CD14-positive monocyte (primary cell): ENCODE measurements around the gene PKD1. TPM values are rescaled to one million over a fixed set of nuclear protein-coding genes. Genes with fewer than 3 reads are reported as not detected.
A peak's percentile ranks its signal among the peaks of the same experiment; 100 is the strongest.

Source experiments
- DNase-seq, 3 donors: peaks; one replicate each; pipeline ENCODE4 v3.0.0-alpha.2; 2011 to 2022
- H2AFZ ChIP-seq: 2 replicates; pipeline ENCODE4 v1.6.0; 2012; ENCODE audit warnings: mild to moderate bottlenecking, low read depth, low read length, inconsistent platforms; ENCODE audit not compliant: insufficient read depth, poor library complexity, severe bottlenecking
- H3K27ac ChIP-seq, 2 donors: 1 replicate in 1 of 2; 2 replicates in 1 of 2; pipeline ENCODE4 v1.5.1; 2012 to 2013; ENCODE audit warnings: low read length in 2 of 2, control low read depth in 1 of 2, inconsistent platforms in 1 of 2, low read depth in 1 of 2, mild to moderate bottlenecking in 1 of 2
- H3K27me3 ChIP-seq, 2 donors: one replicate each; pipeline versions ENCODE4 v1.6.0 to v1.6.1; 2011 to 2013; ENCODE audit warnings: low read length in 2 of 2; ENCODE audit not compliant: control insufficient read depth in 2 of 2, insufficient read depth in 2 of 2
- H3K36me3 ChIP-seq, 2 donors: replicated peaks in 1 of 2; 1 replicate in 1 of 2; 2 replicates in 1 of 2; pipeline versions ENCODE4 v1.5.1 to v1.6.1; 2012 to 2013; ENCODE audit warnings: low read length in 2 of 2, control low read depth in 1 of 2, inconsistent platforms in 1 of 2, mild to moderate bottlenecking in 1 of 2; ENCODE audit not compliant: insufficient read depth in 2 of 2, control insufficient read depth in 1 of 2
- H3K4me1 ChIP-seq, 2 donors: 1 replicate in 1 of 2; 2 replicates in 1 of 2; pipeline versions ENCODE4 v1.5.1 to v1.6.1; 2012 to 2013; ENCODE audit warnings: low read length in 2 of 2, control low read depth in 1 of 2, inconsistent platforms in 1 of 2, mild to moderate bottlenecking in 1 of 2, moderate library complexity in 1 of 2; ENCODE audit not compliant: insufficient read depth in 2 of 2, control insufficient read depth in 1 of 2
- H3K4me2 ChIP-seq: replicated peaks from 2 replicates; pipeline ENCODE3; 2012; ENCODE audit warnings: low read length, moderate library complexity, mild to moderate bottlenecking; ENCODE audit not compliant: poor library complexity, severe bottlenecking; ENCODE audit errors: extremely low read depth
- H3K4me3 ChIP-seq, 3 experiments: fragments of 200-600 bp in 1 of 3; sonication (generic) in 1 of 3; replicated peaks in 1 of 3; 1 replicate in 2 of 3; 2 replicates in 1 of 3; pipeline ENCODE4 v1.5.1; 2011 to 2013; ENCODE audit warnings: low read length in 3 of 3, mild to moderate bottlenecking in 3 of 3, control low read depth in 2 of 3, low read depth in 2 of 3, inconsistent platforms in 1 of 3, moderate library complexity in 1 of 3
- H3K79me2 ChIP-seq: 2 replicates; pipeline ENCODE4 v1.6.0; 2012; ENCODE audit warnings: mild to moderate bottlenecking, control low read depth, inconsistent platforms, low read length, moderate library complexity; ENCODE audit not compliant: insufficient read depth
- H3K9ac ChIP-seq: 2 replicates; pipeline ENCODE4 v1.6.0; 2017; ENCODE audit warnings: low read length, mild to moderate bottlenecking; ENCODE audit not compliant: insufficient read depth, poor library complexity, severe bottlenecking
- H3K9me3 ChIP-seq, 2 donors: replicated peaks in 1 of 2; 1 replicate in 1 of 2; 2 replicates in 1 of 2; pipeline versions ENCODE4 v1.5.1 to v1.6.1; 2012 to 2013; ENCODE audit warnings: low read length in 2 of 2, control low read depth in 1 of 2; ENCODE audit not compliant: control insufficient read depth in 1 of 2, insufficient read depth in 1 of 2
- H4K20me1 ChIP-seq: 2 replicates; pipeline ENCODE4 v1.6.0; 2012; ENCODE audit warnings: mild to moderate bottlenecking, low read length, control low read depth, moderate library complexity; ENCODE audit not compliant: insufficient read depth
- H3K27ac Mint-ChIP-seq, 7 donors: one replicate each; pipeline ENCODE4 v1.8.0; 2020; ENCODE audit warnings: mild to moderate bottlenecking in 7 of 7, mixed read lengths in 7 of 7, moderate library complexity in 6 of 7, inconsistent platforms in 2 of 7
- H3K27me3 Mint-ChIP-seq, 3 donors: one replicate each; pipeline ENCODE4 v1.8.0; 2021 to 2022; ENCODE audit warnings: low read depth in 3 of 3, mild to moderate bottlenecking in 3 of 3, mixed read lengths in 3 of 3, moderate library complexity in 3 of 3, inconsistent platforms in 1 of 3
- H3K36me3 Mint-ChIP-seq, 2 donors: one replicate each; pipeline ENCODE4 v1.8.0; 2020; ENCODE audit warnings: mixed read lengths in 2 of 2, inconsistent platforms in 1 of 2, mild to moderate bottlenecking in 1 of 2
- H3K4me1 Mint-ChIP-seq: one replicate; pipeline ENCODE4 v1.8.0; 2020; ENCODE audit warnings: mild to moderate bottlenecking, mixed read lengths
- H3K4me3 Mint-ChIP-seq, 2 donors: one replicate each; pipeline ENCODE4 v1.8.0; 2020; ENCODE audit warnings: mild to moderate bottlenecking in 2 of 2, mixed read lengths in 2 of 2, moderate library complexity in 1 of 2
- H3K9me3 Mint-ChIP-seq, 7 donors: one replicate each; pipeline ENCODE4 v1.8.0; 2020 to 2022; ENCODE audit warnings: mixed read lengths in 7 of 7, mild to moderate bottlenecking in 6 of 7, moderate library complexity in 6 of 7, inconsistent platforms in 2 of 7
- CTCF ChIP-seq: fragments of 200-600 bp; IDR thresholded peaks from one replicate; pipeline ENCODE4 v1.8.0; 2022; ENCODE audit warnings: antibody characterized with exemption, mild to moderate bottlenecking
- WGBS: methylation state at CpG from one replicate; pipeline ENCODE4 v1.1.5; 2013; ENCODE audit warnings: missing lambda C conversion rate; ENCODE audit not compliant: insufficient coverage; 5-methylcytosine and 5-hydroxymethylcytosine counted together
- intact Hi-C, 2 donors: fragments of 100-400 bp; cut with micrococcal nuclease; formaldehyde crosslinking; loops; one replicate each; pipeline versions ENCODE4 v1.15.0 to v1.15.1; 2023
- polyA plus RNA-seq, 3 donors: library from polyadenylated mRNA; depleted of rRNA in 1 of 3; unstranded in 2 of 3; stranded (reverse) in 1 of 3; fragments of 300-500 nt in 2 of 3; fragments of >200 nt in 1 of 3; fragmentation: Illumina TruSeq in 2 of 3; gene quantifications; 1 replicate in 2 of 3; 2 replicates in 1 of 3; pipeline ENCODE4 v1.2.3, GENCODE V29; 2012 to 2021

Gene PKD1
- polyA plus RNA-seq, 3 donors = 0.22 to 53.8 (median 1.6) TPM

- intact Hi-C loops = loop anchor here (2.0 to 10.0 kb wide), 8 partner anchors 50 to 350 kb away; partner anchors contain the start of genes MLST8 (in 2 of the 2), ZNF598 (in 2 of the 2), MSRB1 (in 1 of the 2) and NTHL1 (in 1 of the 2)
- H3K4me3 Mint-ChIP-seq = peak overlapping the region; percentile 83 to 93
- DNase-seq = no peak
- Histone ChIP-seq H3K36me3 (peaks cover 3 to 9% of the 10 kb centered on the region in 2 donors), H3K79me2 (peaks cover 74% of the 10 kb centered on the region), H3K27me3 (peaks cover 0 to 10% of the 10 kb centered on the region in 2 donors), H3K9ac (peak overlapping the region; percentile 73), H3K4me3 (peak overlapping the region; percentile 86 to 97 (median 91)), H2AFZ (peak overlapping the region; percentile 77), H4K20me1 (peaks cover 91% of the 10 kb centered on the region), H3K4me2 (peak overlapping the region; percentile 89), H3K4me1 (peaks cover 40 to 55% of the 10 kb centered on the region in 2 donors), H3K9me3 (no peaks in the 10 kb centered on the region), H3K27ac (peak overlapping the region; percentile 62 to 86)
- peaks cover 5 to 12% (median 9%) of the 10 kb centered on the region in 3 donors for H3K27me3 Mint-ChIP-seq
- H3K36me3 Mint-ChIP-seq = peaks cover 12 to 18% of the 10 kb centered on the region in 2 donors
- peaks cover 60% of the 10 kb centered on the region for H3K4me1 Mint-ChIP-seq
- no peak for TF ChIP-seq CTCF
- 5% methylated on average over 18 of the region's 23 CpGs for WGBS
- H3K27ac Mint-ChIP-seq = peak overlapping the region; percentile 80 to 93 (median 87)
- H3K9me3 Mint-ChIP-seq = peaks cover 0 to 2% (median 0%) of the 10 kb centered on the region in 7 donors
Observed at GRCh38 chr16:2154533-2155090, 18.9 kb upstream of the PKD1 start.

- Mint-ChIP-seq H3K9me3 (peaks cover 0 to 6% (median 0%) of the 10 kb centered on the region in 7 donors), H3K27ac (peak overlapping the region in 2 of 7 donors; percentile 12 to 57), H3K4me1 (peaks cover 63% of the 10 kb centered on the region), H3K27me3 (peaks cover 9 to 24% (median 13%) of the 10 kb centered on the region in 3 donors), H3K36me3 (peaks cover 11 to 18% of the 10 kb centered on the region in 2 donors), H3K4me3 (peak overlapping the region; percentile 83 to 93)
- no peak for DNase-seq
- peaks cover 53 to 68% of the 10 kb centered on the region in 2 donors for H3K4me1 ChIP-seq
- peaks cover 83% of the 10 kb centered on the region for H4K20me1 ChIP-seq
- intact Hi-C loops = loop anchor here (5.0 to 10.0 kb wide), 5 partner anchors 131 to 352 kb away; partner anchors contain the start of genes ZNF598 (in 2 of the 2) and MSRB1 (in 1 of the 2)
- H3K4me2 ChIP-seq = peak overlapping the region; percentile 89
- WGBS = 60% methylated on average over 25 of the region's 25 CpGs
- no peak overlapping the region for H2AFZ ChIP-seq
- peaks cover 56% of the 10 kb centered on the region for H3K79me2 ChIP-seq
- peak overlapping the region in 2 of 3 experiments; percentile 28 to 97 for H3K4me3 ChIP-seq
- H3K27ac ChIP-seq = peak overlapping the region in 1 of 2 donors; percentile 26
- H3K9me3 ChIP-seq = no peaks in the 10 kb centered on the region
- peak overlapping the region; percentile 49 for H3K9ac ChIP-seq
- H3K27me3 ChIP-seq = peaks cover 0 to 22% of the 10 kb centered on the region in 2 donors
- peaks cover 3 to 9% of the 10 kb centered on the region in 2 donors for H3K36me3 ChIP-seq
- TF ChIP-seq CTCF = no peak
Observed at GRCh38 chr16:2152695-2153506, 17.2 kb upstream of the PKD1 start.
